LNCaP clone FGC (cell line): Measurements from ENCODE around the gene ZNF791.
A peak's percentile ranks its signal among the peaks of the same experiment; 100 is the strongest.
"Not testable (repeated sequence)": the region's sequence is repeated elsewhere in the genome, so short reads cannot be mapped to it uniquely, and the experiment has no call there.

ENCODE experiments used
- DNase-seq: peaks from one replicate; pipeline ENCODE4 v3.0.0-alpha.2; 2011; ENCODE audit warnings: low read depth
- H3K4me3 ChIP-seq: 2 replicates; pipeline ENCODE4 v1.5.1; 2011; ENCODE audit warnings: mild to moderate bottlenecking, low read depth, low read length, control low read depth
- TF ChIP-seq, protein P1 (sequence below): IDR thresholded peaks from 2 replicates; pipeline ENCODE4 v1.5.1; 2012; ENCODE audit warnings: mild to moderate bottlenecking; ENCODE audit not compliant: control insufficient read depth, insufficient read depth; ENCODE audit errors: extremely low read depth

The ZNF791 gene

DNA sequence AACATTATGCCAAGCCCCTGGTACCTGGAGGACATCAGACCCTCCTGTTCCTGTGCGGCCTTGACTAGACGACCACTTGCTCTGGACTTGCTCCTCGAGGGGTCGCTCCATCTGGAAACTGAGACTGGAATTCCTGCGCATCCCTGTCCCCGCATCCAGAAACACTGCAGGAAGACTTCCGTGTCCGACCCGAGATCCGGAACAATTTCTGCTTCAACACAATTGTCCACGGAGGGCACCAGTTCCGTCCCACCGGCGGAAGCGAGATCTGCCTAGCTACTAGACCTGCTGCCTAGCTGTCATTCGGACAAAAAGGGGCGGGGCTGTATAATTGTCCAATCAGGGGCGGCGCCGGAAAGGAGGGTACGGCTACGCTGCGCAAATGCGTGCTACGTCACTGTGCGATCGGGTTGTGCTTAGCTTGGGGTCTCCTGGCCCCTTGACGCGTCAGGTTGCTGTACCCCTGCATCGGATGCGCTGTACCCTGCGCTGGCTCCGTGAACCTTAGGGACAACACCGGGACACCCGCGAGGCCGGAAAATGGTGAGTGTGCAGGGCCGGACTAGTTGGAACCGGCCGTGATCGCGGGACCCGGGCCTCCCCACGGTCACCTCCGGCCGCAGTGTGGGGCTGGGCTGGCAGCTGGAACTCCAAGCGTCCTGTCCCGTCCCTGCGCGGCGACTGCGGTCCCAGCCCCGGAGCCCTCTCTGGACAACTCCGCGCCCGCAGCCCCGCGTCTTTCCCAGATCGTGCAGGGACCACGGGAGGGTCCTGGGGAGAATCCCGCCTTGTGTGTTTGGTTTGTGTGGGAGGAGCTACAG, at the start of gene ZNF791, which contains the start of gene ZNF490:
Gene ZNF791, plus strand, starts transcription at position 381 of the 821 bp plus-strand sequence. Its CDS starts 160 bp downstream, at position 541.
Gene ZNF490, minus strand, starts transcription at position 274 of the 821 bp plus-strand sequence. Its CDS starts 133 bp downstream, at position 141.
- H3K4me3 ChIP-seq = peak within 1 kb of the TSS; percentile 93
- TF ChIP-seq, protein P1, sequence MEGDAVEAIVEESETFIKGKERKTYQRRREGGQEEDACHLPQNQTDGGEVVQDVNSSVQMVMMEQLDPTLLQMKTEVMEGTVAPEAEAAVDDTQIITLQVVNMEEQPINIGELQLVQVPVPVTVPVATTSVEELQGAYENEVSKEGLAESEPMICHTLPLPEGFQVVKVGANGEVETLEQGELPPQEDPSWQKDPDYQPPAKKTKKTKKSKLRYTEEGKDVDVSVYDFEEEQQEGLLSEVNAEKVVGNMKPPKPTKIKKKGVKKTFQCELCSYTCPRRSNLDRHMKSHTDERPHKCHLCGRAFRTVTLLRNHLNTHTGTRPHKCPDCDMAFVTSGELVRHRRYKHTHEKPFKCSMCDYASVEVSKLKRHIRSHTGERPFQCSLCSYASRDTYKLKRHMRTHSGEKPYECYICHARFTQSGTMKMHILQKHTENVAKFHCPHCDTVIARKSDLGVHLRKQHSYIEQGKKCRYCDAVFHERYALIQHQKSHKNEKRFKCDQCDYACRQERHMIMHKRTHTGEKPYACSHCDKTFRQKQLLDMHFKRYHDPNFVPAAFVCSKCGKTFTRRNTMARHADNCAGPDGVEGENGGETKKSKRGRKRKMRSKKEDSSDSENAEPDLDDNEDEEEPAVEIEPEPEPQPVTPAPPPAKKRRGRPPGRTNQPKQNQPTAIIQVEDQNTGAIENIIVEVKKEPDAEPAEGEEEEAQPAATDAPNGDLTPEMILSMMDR = 0 out of 2 replicates have a peak, but pooled peaks have one; percentile 4
- peak; percentile 94 for DNase-seq

DNA sequence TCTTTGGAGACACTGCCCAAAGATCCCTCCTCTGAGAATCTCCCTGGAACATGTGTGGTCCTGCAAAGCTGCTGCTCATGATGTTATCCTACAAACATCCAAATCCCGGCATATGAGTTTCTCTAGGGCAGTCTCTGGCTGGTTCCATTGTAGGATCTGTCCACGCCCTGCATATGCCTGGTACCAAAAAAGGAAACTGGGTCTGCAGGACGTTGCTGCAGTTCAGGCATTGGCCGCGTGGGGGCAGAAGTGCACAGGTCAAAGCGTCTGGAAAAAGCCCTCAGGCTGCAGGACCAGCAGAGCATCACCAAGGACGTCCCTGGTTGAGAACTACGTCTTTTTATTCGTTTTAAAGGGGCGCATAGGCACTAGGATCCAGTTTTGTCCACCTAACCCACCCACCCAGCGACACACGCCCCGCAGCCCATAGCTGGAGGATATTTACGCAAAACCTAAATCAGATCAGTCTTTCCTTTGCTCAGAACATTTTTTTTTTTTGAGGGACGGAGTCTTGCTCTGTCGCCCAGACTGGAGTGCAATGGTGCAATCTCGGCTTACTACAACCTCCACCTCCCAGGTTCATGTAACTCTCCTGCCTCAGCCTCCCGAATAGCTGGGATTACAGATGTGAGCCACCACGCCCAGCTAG, 46.6 kb upstream of the ZNF791 start:
- peak; percentile 57 for DNase-seq
- no peak overlapping the region for H3K4me3 ChIP-seq
- TF ChIP-seq, protein P1 = peak; percentile 98

DNA sequence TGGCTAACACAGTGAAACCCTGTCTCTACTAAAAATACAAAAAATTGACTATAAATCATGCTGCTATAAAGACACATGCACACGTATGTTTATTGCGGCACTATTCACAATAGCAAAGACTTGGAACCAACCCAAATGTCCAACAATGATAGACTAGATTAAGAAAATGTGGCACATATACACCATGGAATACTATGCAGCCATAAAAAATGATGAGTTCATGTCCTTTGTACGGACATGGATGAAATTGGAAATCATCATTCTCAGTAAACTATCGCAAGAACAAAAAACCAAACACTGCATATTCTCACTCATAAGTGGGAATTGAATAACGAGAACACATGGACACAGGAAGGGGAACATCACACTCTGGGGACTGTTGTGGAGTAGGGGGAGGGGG, 44.3 kb upstream of the ZNF791 start:
- not testable (repeated sequence) for DNase-seq, H3K4me3 ChIP-seq

DNA sequence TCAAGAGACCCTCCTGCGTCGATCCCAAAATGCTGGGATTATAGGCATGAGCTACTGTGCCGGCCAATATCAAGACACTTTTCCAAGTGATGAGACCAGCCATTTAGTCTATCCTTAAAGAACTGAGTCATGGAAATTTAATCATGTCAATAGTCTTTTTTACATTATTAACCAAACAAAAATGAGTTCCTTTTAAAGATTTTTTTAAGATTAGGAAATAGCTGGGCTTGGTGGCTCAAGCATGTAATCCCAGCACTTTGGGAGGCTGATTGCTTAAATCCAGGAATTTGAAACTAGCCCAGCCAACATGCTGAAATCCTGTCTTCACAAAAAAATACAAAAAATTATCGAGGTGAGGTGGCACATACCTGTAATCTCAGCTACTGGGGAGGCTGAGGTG, 42.8 kb upstream of the ZNF791 start:
- TF ChIP-seq, protein P1 = no peak
- no peak for DNase-seq
- H3K4me3 ChIP-seq = no peak overlapping the region

DNA sequence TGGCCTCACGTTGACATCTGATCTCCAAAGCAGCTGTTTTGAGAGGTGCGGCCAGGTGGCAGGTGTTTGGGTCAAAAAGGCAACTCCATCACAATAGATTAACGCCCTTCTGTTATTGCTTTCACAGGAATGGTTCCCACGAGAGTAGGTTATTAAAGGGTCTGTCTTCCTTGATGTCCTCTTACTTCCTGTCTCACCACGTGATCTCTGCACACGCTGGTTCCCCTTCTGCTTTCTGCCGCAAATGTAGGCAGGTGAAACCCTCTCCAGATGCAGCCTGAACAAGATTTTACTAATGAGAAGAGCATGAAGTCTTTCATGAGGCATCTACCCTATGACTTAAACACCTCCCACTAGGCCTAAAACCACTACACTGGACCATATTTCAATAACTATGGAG, 36.7 kb upstream of the ZNF791 start:
- TF ChIP-seq, protein P1 = no peak
- H3K4me3 ChIP-seq = no peak overlapping the region
- no peak for DNase-seq

DNA sequence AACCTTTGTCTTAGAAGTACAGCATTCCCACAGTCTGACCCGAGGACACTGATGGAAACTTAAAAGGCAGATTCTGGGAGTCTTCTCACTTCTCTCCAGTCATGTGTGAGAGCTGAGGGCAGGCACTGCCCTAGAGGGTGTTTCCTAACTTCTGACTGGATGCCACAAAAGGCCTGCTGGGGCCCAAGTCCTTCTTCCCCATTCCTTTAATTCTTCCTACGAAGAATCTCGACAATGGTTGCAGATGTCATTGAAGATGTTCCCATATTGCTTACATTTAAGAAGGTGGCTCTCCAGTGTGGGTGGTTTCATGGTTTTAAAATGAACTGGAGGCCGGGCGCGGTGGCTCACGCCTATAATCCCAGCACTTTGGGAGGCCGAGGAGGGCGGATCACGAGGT, 32.1 kb upstream of the ZNF791 start:
- TF ChIP-seq, protein P1 = no peak
- no peak overlapping the region for H3K4me3 ChIP-seq
- DNase-seq = no peak

DNA sequence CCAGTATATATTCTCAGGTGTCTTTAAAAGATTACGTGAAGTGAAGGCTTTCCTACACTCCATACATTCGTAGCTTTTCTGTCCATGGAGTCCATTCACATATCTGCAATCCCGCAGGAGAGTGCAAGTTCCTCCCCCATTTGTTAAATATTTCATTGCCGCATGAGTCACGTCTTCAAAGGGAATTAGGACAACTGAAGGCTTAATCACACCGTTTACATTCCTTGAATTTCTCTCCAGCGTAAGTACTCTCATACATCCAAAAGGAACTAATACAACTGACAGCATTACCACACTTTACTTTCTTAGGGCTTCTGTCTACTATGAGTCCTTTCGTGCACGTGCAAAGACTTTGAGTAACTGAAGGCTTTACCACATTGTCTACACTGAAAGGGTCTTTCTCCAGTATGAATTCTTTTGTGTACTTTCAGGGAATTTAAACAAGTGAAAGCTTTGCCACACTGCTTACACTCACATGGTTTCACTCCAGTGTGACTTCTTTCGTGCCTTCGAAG, 30.5 kb upstream of the ZNF791 start:
- TF ChIP-seq, protein P1 = no peak
- no peak overlapping the region for H3K4me3 ChIP-seq
- no peak for DNase-seq
